GM19351 (cell line): ENCODE results near the gene SIX6.
A peak's percentile ranks its signal among the peaks of the same experiment; 100 is the strongest.
"Not testable (repeated sequence)": the region's sequence is repeated elsewhere in the genome, so short reads cannot be mapped to it uniquely, and the experiment has no call there.

Experiments
- ATAC-seq: cut with Tn5 transposase; IDR thresholded peaks from one replicate; pipeline ENCODE4 v1.9.1; 2021; ENCODE audit warnings: mild to moderate bottlenecking, moderate library complexity; ENCODE audit not compliant: unreplicated experiment

The SIX6 gene

DNA sequence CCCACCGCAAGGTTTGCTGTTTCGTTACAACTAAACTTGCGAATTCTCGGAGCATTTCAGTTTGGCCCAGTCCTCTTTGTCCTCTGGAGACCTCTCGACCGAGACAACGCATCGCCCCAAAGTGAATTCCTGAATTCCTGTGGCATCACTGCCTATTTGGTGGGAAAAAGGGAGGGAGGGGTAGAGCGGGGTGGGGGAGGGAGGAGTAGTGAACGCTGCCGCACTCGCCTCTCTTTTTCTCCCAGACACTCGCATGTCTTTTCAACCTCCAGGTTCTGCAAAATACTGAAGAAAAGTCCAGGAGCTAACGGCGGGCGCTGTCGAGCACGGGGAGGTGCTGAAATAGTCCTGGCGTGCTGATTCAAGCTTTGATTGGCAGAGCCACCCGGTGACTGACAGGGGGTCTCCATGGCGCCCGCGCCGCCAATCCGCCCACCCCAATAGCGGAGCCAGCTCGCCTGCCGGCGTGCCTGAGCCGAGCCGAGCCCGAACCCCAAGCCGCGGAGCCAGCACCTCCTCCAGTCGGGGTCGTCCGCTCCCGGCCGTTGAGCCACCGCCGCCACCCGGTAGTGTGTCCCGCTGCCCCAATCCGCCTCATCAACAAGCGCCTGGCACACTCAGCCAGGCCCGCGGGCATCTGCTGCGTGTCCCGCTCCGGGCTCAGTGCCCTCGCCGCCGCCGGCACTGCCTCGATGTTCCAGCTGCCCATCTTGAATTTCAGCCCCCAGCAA, at the start of gene SIX6:
Gene SIX6, plus strand, starts transcription at position 440 of the 731 bp plus-strand sequence. Its CDS starts 253 bp downstream, at position 693.
- ATAC-seq = no peak

DNA sequence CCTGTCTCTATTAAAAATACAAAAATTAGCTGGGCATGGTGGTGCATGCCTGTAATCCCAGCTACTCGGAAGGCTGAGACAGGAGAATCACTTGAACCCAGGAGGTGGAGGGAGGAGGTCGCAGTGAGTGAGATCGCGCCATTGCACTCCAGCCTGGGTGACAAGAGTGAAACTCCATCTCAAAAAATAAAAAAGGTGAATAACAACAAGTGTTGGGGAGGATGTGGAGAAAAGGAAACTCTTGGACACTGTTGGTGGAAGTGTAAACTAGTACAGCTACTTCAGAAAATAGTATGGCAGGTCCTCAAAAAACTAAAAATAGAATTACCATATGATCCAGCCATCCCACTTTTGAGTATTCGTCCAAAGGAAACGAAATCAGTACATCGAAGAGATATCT, 28.7 kb upstream of the SIX6 start:
- ATAC-seq = not testable (repeated sequence)

GRCh38 chr14:60482743-60483142, 26.2 kb upstream of the SIX6 start:
- ATAC-seq = no peak

- ATAC-seq = peak; percentile 31
Observed at GRCh38 chr14:60485057-60485597, 23.8 kb upstream of the SIX6 start.

DNA sequence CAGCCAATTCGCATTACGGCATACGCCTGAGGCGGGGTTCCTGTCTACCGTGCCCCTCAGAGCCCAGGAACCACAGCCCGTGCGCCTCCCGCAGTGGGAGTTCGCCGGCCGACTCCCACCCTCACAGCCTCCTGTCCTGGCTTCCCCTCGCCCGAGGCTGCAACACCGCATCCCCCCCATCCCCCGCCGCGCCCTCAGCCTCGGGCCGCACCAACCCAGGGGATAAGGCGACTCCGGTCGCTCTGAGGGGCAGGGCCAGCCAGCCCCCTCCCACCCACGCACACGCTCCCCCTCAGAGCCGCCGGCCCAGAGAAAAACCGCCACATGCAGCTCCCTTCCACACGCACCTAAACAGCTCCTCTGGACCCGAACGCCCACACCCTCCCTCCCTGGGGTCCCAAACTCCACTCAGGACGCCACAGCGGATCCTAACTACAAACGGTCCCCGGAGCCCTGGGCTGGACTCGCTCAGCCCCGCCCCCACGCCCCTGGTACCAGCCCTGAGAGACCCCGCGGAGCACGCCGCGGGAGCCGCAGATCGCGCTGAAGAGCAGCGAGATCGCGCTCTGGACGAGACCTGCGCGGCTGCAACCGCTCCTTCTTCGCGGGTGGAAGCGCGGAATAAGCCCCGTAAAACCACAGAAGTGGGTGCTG, 23.2 kb upstream of the SIX6 start, which contains the start of gene C14orf39:
Gene C14orf39, minus strand, starts transcription at position 466 of the 654 bp plus-strand sequence. CDS start 985 bp downstream, outside the sequence.
- peak; percentile 55 for ATAC-seq

DNA sequence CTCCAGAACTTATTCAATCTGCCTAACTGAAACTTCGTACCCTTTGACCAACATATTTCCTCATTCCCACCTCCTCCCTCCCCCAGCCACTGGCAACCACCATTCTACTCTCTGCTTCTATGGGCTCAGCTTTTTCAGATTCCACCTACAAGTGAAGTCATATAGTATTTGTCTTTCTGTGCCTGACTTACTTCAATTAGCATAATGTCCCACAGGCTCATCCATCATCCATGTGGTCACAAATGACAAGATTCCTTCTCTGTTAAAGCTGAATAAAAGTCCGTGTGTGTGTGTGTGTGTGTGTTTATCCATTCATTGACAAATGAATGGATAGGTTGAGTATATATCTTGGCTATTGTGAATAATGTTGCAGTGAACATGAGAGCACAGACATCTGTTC, 21.7 kb upstream of the SIX6 start:
- ATAC-seq = no peak

DNA sequence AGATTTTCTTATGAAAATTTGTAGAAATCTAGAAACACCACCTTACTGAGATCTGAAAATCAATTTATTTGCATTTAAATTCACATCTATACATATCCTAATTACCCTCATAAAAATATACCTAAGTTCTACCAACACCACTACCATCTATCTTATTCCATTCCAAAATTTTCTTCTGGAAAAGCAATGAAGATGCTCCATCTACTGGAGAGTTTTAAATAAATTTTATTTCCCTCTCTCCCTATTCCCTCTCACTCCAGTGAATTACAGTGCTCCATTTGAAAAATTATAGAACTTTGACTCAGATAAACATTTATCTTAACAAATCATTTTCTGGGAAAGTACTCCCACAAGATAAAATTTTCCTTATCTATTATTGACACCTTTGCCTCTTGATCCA, 20.8 kb upstream of the SIX6 start:
- no peak for ATAC-seq

DNA sequence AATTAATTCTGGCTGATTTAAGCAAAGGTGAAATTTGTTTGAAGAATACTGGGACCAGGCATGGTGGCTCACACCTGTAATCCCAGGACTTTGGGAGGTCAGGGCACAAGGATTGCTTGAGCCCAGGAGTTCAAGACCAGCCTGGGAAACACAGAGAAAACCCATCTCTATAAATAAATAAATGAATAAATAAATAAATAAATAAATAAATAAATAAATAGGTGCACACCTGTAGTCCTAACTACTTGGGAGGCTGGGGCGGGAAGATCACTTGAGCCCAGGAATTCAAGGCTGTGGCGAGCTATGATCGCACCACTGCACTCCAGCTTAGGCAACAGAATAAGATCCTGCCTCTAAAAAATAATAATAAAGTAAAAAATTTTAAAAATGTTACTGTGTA, 18.7 kb upstream of the SIX6 start:
- ATAC-seq = no peak

DNA sequence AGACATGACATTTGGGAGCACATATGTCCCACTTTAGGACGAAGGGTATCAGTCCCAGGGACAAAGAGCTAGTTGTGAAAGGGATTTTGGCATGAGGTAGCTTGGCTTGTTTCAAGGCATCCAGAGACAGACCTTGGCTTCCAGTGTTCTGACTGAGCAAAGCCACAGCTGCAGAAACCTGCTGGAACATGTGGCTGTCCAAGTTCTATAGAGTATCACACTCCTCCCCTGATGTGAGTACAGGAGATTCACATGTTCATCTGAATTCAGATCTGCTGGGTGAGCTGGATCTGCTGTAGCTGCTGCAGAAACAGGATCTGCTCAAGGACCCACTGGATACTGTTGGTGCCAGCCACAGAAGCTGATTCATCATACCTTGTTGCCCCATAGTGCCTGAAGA, 13.0 kb upstream of the SIX6 start:
- ATAC-seq = no peak

- ATAC-seq = no peak
Observed at GRCh38 chr14:60502541-60502940, 6.4 kb upstream of the SIX6 start.

GRCh38 chr14:60505448-60505847, 3.5 kb upstream of the SIX6 start:
- ATAC-seq = no peak

DNA sequence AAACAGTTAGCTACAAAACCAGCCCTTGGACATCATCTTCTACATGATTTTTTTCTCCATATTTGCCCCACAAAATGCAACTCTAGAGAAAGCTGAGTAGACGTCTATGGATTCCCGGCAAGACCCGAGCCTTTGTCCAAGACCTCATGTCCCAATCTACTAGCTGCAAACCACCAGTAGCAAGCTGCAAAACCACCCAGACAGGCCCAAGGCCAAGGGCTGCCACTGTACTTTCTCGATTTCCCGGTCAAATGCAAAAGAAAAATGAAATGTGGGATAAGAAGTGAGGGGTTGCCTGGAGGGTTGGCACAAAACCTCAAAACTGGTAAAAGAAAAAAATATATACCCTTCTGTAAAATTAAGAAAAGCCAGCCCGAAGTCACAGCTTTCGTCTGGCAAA, 2.9 kb upstream of the SIX6 start:
- no peak for ATAC-seq

DNA sequence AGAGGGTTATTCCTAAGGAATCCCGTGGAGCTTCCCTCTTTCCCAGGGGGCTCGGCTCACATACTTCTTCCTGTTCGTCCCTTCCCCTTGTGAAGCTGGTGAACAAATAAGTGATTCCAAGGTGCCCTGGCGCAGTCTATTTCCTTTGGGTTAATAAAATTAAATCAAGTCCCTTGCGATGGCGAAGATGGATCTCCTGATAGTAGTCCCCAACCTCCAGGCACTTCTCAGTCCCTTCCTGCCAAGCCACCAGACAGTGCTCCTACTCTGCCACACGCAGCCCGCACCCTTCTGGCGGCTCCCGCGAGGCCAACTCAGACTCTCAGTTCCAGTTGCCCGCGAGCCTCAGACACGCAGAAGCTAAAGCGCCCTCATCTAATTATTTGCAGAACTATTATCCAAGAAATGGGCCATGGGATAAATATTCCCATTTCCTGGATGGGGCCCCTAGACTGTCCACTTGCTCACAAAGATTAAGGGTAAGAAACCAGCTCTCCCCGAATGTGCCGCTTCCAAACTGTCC, 2.4 kb upstream of the SIX6 start:
- ATAC-seq = no peak

- no peak for ATAC-seq
Observed at GRCh38 chr14:60506985-60507829, 1.7 kb upstream of the SIX6 start.

DNA sequence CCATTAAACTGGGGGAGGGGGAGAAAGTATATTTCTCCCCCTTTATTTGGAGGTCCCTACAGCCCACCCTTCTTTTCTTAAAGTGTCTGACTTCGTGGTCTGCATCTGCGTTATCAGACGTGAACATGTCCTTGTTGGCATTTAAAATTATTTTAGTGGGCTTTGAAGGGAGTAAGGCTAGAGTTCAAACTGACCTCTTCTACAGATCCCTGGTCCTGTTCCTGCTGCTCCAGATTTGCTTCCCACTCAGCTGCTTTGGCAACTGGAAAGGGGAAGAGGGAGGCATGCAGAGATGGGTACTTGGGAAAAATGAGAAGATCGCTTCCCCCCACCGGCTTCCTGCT, 611 bp upstream of the SIX6 start:
- no peak for ATAC-seq

DNA sequence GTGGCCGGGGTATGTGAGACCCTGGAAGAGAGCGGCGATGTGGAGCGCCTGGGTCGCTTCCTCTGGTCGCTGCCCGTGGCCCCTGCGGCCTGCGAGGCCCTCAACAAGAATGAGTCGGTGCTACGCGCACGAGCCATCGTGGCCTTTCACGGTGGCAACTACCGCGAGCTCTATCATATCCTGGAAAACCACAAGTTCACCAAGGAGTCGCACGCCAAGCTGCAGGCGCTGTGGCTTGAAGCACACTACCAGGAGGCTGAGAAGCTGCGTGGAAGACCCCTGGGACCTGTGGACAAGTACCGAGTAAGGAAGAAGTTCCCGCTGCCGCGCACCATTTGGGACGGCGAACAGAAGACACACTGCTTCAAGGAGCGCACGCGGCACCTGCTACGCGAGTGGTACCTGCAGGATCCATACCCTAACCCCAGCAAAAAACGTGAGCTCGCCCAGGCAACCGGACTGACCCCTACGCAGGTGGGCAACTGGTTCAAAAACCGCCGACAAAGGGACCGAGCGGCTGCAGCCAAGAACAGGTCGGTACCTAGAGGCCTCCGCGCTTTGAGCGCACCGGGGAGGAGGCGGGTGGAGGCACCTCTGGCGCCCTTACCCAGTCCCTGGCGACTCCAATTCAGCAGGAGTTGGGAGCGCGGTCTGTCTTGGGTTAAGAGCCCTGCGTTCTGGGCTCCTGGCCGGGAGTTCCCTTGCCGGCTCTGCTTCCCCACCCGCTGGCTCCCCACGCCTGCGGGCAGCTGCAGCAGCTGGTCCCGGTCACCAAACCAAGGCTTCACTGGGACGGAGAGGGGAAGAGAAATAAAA, 700 bp downstream of the SIX6 start:
- no peak for ATAC-seq

DNA sequence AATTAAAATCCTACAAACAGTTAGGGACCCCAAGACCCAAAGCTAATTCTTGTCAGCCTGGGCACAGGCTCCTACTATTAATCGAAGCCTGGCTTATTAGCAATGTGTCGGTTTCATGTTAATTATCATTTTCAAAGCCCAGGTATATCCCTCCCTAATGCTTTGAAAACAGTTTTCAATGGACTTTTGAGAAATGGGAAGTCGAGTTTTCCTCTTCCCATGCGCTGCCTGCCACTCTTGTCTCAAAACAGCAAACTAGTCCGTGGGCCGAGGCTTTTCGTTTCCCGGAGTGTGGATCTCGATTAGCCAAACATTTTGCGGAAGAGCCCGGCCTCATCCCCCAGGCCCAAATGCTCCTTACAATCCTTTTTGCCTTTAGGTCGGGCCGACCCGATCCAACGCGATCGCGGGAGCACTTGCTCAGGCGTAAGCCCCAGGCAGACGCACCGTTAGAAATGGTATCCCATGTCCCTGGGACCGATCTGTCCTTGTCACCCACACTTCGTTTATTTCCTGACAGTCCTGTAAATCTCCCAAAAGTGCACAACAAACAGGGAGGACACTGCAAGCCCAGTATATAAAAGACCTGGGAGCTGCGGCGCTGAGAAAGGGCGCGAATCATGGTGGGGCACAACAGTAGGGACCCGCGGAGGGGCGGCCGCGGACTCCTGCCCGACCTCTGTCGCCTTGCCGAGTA, 1.5 kb downstream of the SIX6 start:
- no peak for ATAC-seq

DNA sequence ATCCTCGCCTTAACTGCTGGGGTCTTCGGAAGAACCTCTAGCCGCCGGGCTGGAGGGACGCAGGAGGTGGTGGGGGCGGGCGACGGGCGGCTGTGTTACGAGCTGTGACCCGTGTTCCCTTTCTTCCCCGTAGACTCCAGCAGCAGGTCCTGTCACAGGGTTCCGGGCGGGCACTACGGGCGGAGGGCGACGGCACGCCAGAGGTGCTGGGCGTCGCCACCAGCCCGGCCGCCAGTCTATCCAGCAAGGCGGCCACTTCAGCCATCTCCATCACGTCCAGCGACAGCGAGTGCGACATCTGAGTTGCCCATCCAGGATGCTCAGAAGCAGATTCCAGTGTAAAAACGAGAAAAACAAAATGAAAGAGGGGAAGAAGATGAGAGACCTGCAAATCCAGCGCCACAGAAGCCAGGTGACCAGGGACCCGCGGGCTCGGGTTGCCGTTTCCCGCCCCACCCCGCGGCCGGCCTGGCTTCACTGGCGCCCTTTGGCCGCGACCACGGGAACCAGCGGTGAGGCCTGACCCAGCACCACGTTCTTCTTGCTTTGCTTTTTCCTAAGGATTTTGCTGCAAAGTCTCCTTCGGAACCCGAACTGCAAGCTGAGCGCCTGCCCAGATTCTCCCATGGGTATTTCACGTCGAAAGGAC, 2.1 kb downstream of the SIX6 start:
- ATAC-seq = no peak

GRCh38 chr14:60512126-60512525, 3.2 kb downstream of the SIX6 start:
- ATAC-seq = no peak
